Measurements from ENCODE around the gene TMEM51.
"Not testable (repeated sequence)": the region's sequence is repeated elsewhere in the genome, so short reads cannot be mapped to it uniquely, and the experiment has no call there.

The TMEM51 gene

DNA sequence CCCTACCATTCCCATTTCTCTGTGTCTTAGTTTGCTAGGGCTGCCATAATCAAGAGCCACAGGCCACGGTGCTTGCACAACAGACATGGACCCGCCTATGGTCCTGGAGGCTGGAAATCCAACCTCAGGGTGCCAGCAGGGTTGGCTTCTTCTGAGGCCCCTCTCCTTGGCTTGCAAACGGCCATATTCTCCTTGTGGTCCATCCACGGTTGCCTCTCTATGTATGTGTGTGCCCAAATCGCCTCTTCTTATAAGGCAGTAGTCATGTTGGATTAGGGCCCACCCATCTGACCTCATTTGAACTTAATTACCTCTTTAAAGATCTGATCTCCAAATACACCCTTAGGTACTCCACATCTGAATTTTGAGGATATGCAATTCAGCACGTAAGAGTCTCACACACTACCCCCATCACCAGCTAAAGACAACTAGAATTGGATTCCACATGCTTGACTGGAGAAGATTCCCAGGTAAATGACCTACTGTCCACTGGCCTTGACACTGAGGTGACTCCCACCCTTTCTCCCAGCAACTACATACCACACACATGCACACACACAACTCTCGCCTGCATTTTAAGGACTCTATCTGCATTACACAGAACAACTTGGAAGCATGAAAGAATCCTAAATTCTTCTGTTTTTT is 28.3 kb upstream of the TMEM51 start:
- no peak for DNase-seq (ENCODE audit: low read depth in 2 of 3, low spot score in 2 of 3)

- no peak for DNase-seq (ENCODE audit: low read depth in 2 of 3, low spot score in 2 of 3)
These were observed 25.5 kb upstream of the TMEM51 start for GRCh38 chr1:15128077-15128476.

GRCh38 chr1:15128520-15129313 is 24.8 kb upstream of the TMEM51 start:
- peak; percentile 31 to 70 (median 43) for DNase-seq (ENCODE audit: low read depth in 2 of 3, low spot score in 2 of 3)

GRCh38 chr1:15129944-15130343 is 23.6 kb upstream of the TMEM51 start:
- no peak for DNase-seq (ENCODE audit: low read depth in 2 of 3, low spot score in 2 of 3)

- DNase-seq (ENCODE audit: low read depth in 2 of 3, low spot score in 2 of 3): no peak
These were observed 22.9 kb upstream of the TMEM51 start for GRCh38 chr1:15130607-15131006.

GRCh38 chr1:15132965-15133364 is 20.6 kb upstream of the TMEM51 start:
- DNase-seq (ENCODE audit: low read depth in 2 of 3, low spot score in 2 of 3): no peak

DNA sequence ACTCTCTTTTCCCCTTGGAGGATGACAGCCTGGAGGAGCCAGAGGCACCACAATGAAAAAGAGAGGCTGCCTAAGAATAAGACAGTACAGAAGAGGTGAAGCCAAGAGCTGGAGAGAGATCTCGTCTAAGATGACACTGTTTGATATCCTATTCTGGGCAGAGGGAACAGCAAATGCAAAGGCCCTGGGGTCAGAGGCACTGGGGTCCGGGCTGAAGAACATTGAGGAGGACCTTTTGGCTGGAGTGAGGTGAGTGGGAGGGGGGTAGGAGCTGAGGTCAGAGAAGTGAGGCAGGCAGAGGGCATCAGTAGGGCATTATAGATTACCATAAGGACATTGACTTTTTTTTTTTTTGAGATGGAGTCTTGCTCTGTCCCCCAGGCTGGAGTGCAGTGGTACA is 19.3 kb upstream of the TMEM51 start:
- DNase-seq (ENCODE audit: low read depth in 2 of 3, low spot score in 2 of 3): no peak

GRCh38 chr1:15135604-15136003 is 17.9 kb upstream of the TMEM51 start:
- not testable (repeated sequence) for DNase-seq (ENCODE audit: low read depth in 2 of 3, low spot score in 2 of 3)

GRCh38 chr1:15137809-15138208 is 15.7 kb upstream of the TMEM51 start:
- no peak for DNase-seq (ENCODE audit: low read depth in 2 of 3, low spot score in 2 of 3)

GRCh38 chr1:15139654-15140350 is 13.7 kb upstream of the TMEM51 start:
- DNase-seq (ENCODE audit: low read depth in 2 of 3, low spot score in 2 of 3): no peak

GRCh38 chr1:15141935-15142539 is 11.5 kb upstream of the TMEM51 start:
- DNase-seq (ENCODE audit: low read depth in 2 of 3, low spot score in 2 of 3): no peak

DNA sequence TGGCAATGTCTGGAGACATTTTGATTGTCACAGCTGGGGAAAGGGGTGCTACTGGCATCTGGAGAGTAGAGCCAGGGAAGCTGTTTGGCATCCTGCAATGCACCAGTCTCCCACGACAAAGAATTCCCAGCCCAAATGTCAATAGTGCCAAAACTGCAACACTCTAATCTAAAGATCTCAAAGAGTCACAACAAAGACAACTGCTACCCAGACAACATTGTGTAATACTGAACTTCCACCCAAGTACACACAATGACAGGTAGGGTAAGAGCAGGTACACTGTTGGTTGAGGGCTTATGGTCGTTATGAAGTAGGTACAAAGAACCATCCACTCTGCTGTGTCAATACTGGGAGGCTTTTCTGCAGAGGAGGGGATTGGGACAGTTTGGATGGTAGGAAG is 8.2 kb upstream of the TMEM51 start:
- DNase-seq (ENCODE audit: low read depth in 2 of 3, low spot score in 2 of 3): no peak

DNA sequence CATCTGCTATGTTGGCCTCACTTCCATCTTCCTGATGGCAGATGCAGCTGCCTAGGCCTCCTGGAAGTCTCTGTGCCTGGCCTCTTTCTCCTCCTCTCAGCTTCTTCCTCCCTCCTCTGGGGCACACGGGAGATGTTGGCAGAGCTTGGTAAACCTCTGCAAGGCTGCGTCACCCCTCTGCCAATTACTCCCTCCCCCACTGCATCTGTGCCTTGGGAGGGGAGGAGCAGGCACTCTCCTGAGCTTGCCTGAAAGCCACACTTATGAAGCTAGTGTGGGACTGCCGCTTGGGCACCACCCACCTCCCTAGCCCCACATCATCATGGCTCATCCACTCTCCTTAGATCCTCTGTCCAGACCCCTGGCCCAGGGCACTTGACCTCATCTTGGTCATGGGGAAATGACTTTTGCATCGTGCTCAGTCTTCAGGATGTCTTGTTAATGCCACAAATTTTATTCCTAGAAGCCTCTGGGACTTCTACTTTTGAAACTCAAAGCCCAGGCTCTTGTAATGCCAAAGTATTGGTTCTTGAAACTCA is 7.3 kb upstream of the TMEM51 start:
- DNase-seq (ENCODE audit: low read depth in 2 of 3, low spot score in 2 of 3): no peak

- DNase-seq (ENCODE audit: low read depth in 2 of 3, low spot score in 2 of 3): no peak
These were observed 6.6 kb upstream of the TMEM51 start for GRCh38 chr1:15146971-15147376.

GRCh38 chr1:15148004-15148403 is 5.5 kb upstream of the TMEM51 start:
- DNase-seq (ENCODE audit: low read depth in 2 of 3, low spot score in 2 of 3): no peak

- no peak for DNase-seq (ENCODE audit: low read depth in 2 of 3, low spot score in 2 of 3)
These were observed 5.1 kb upstream of the TMEM51 start for GRCh38 chr1:15148475-15148874.

- no peak for DNase-seq (ENCODE audit: low read depth in 2 of 3, low spot score in 2 of 3)
These were observed 4.6 kb upstream of the TMEM51 start for GRCh38 chr1:15148941-15149340.

- no peak for DNase-seq (ENCODE audit: low read depth in 2 of 3, low spot score in 2 of 3)
These were observed 3.2 kb upstream of the TMEM51 start for GRCh38 chr1:15150376-15150775.

GRCh38 chr1:15151377-15151806 is 2.2 kb upstream of the TMEM51 start:
- no peak for DNase-seq (ENCODE audit: low read depth in 2 of 3, low spot score in 2 of 3)

GRCh38 chr1:15151871-15152270 is 1.7 kb upstream of the TMEM51 start:
- no peak for DNase-seq (ENCODE audit: low read depth in 2 of 3, low spot score in 2 of 3)
